PC-3 (cell line): ENCODE data around the gene SPDEF.

Experiments
- EZH2 ChIP-seq: fragments of 300-600 bp; sonication (generic); IDR thresholded peaks from one replicate; pipeline ENCODE4 v1.6.1; 2017; ENCODE audit warnings: antibody characterized with exemption, mild to moderate bottlenecking, low read length; ENCODE audit not compliant: unreplicated experiment
- TF ChIP-seq, protein P1 (sequence below): fragments of 300-600 bp; sonication (generic); conservative IDR thresholded peaks from 2 replicates; pipeline ENCODE4 v1.5.1; 2017; ENCODE audit warnings: antibody characterized with exemption, low read depth, mild to moderate bottlenecking, low read length

GRCh38 chr6:34534656-34535055, 21.5 kb downstream of the SPDEF start:
- TF ChIP-seq, protein P1, sequence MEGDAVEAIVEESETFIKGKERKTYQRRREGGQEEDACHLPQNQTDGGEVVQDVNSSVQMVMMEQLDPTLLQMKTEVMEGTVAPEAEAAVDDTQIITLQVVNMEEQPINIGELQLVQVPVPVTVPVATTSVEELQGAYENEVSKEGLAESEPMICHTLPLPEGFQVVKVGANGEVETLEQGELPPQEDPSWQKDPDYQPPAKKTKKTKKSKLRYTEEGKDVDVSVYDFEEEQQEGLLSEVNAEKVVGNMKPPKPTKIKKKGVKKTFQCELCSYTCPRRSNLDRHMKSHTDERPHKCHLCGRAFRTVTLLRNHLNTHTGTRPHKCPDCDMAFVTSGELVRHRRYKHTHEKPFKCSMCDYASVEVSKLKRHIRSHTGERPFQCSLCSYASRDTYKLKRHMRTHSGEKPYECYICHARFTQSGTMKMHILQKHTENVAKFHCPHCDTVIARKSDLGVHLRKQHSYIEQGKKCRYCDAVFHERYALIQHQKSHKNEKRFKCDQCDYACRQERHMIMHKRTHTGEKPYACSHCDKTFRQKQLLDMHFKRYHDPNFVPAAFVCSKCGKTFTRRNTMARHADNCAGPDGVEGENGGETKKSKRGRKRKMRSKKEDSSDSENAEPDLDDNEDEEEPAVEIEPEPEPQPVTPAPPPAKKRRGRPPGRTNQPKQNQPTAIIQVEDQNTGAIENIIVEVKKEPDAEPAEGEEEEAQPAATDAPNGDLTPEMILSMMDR, result no peak
- no peak for TF ChIP-seq EZH2
